GM12801 (cell line): ENCODE data around the gene MERTK.

Experiments
- CTCF ChIP-seq: IDR thresholded peaks from one replicate; pipeline ENCODE4 v1.5.1; 2011; ENCODE audit warnings: control low read depth; ENCODE audit not compliant: insufficient read length; ENCODE audit errors: extremely low read depth

MERTK gene

GRCh38 chr2:111924617-111925107 lies 26.3 kb downstream of the MERTK start:
- TF ChIP-seq CTCF: no peak

- no peak for TF ChIP-seq CTCF
Measured at GRCh38 chr2:111927723-111928122, 29.3 kb downstream of the MERTK start.

GRCh38 chr2:111930409-111930808 lies 32.0 kb downstream of the MERTK start:
- TF ChIP-seq CTCF: no peak

- no peak for TF ChIP-seq CTCF
Measured at GRCh38 chr2:111930875-111931274, 32.5 kb downstream of the MERTK start.

- no peak for TF ChIP-seq CTCF
Measured at GRCh38 chr2:111932841-111933291, 34.5 kb downstream of the MERTK start.

- TF ChIP-seq CTCF: no peak
Measured at GRCh38 chr2:111936881-111937280, 38.5 kb downstream of the MERTK start.

- TF ChIP-seq CTCF: no peak
Measured at GRCh38 chr2:111938392-111938791, 40.0 kb downstream of the MERTK start.
